Bronchial epithelial cell (primary cell): ENCODE measurements around the gene DDT. TPM values are rescaled to one million over a fixed set of nuclear protein-coding genes. Genes with fewer than 3 reads are reported as not detected.

ENCODE experiments used
- DNase-seq: peaks from one replicate; pipeline ENCODE4 v3.0.0-alpha.2; 2010; ENCODE audit warnings: low read depth
- FAIRE-seq: peaks from 2 replicates; lab custom pipeline; 2011; peaks lifted over from hg19 to GRCh38; lab: Jason Lieb, UNC
- H3K27me3 ChIP-seq: 2 replicates; pipeline ENCODE4 v1.5.1; 2011; ENCODE audit warnings: low read length; ENCODE audit not compliant: control insufficient read depth, insufficient read depth
- H3K36me3 ChIP-seq: 2 replicates; pipeline ENCODE4 v1.5.1; 2011; ENCODE audit warnings: low read length; ENCODE audit not compliant: control insufficient read depth, insufficient read depth
- H3K4me3 ChIP-seq: 2 replicates; pipeline ENCODE4 v1.5.1; 2011; ENCODE audit warnings: mild to moderate bottlenecking, low read depth, low read length, control low read depth
- total RNA-seq: library from RNA; depleted of rRNA; stranded (reverse); fragments of >200 nt; gene quantifications from 2 replicates; pipeline ENCODE4 v1.2.1, GENCODE V29; 2014
- TF ChIP-seq, protein P1 (sequence below): IDR thresholded peaks from 2 replicates; pipeline ENCODE4 v1.5.1; 2011; ENCODE audit warnings: mild to moderate bottlenecking, moderate library complexity, low read length, control low read depth, inconsistent platforms; ENCODE audit not compliant: insufficient read depth, severe bottlenecking

DDT gene
- total RNA-seq, 1 donor from 2014 or later, result 41.1 TPM

DNA sequence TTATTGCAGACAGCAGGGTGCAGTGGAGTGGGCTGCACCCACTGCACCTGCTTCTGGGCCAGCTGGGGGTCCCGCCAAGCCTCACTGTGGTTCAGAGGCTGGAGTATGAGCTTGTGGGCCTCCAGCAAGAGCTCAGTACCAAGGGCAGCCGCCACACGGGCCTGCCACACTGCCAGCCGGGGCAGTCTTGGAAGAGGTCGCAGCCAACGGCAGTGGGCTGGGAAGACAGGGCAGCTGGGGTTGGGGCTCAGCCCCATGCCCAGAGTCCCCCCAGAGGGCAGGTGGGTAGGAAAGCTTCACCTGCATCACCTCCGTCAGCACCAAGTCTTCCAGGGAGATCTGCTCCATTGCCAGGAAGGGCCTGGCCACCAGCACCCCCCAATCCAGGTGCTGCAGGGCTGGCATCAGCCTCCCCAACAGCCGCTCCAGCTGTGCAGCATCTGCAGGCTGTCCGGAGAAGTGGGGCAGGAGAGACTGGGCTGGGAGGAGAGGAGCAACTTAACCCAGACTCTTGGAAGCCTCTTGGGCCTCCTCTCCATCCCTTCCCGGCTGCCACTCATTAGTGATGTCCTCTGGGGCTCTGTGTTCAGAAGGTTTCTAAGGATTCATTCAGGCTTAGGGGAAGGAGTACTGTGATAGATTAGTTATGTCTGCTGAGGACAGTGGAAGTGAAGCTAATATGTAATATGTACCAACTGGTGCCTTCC, 32.1 kb upstream of the DDT start:
- no peak for FAIRE-seq
- Histone ChIP-seq H3K4me3 (no peak overlapping the region), H3K36me3 (no peaks in the 10 kb centered on the region), H3K27me3 (peaks cover 2% of the 10 kb centered on the region)
- DNase-seq, result no peak
- TF ChIP-seq, protein P1, sequence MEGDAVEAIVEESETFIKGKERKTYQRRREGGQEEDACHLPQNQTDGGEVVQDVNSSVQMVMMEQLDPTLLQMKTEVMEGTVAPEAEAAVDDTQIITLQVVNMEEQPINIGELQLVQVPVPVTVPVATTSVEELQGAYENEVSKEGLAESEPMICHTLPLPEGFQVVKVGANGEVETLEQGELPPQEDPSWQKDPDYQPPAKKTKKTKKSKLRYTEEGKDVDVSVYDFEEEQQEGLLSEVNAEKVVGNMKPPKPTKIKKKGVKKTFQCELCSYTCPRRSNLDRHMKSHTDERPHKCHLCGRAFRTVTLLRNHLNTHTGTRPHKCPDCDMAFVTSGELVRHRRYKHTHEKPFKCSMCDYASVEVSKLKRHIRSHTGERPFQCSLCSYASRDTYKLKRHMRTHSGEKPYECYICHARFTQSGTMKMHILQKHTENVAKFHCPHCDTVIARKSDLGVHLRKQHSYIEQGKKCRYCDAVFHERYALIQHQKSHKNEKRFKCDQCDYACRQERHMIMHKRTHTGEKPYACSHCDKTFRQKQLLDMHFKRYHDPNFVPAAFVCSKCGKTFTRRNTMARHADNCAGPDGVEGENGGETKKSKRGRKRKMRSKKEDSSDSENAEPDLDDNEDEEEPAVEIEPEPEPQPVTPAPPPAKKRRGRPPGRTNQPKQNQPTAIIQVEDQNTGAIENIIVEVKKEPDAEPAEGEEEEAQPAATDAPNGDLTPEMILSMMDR, result no peak

- no peak for DNase-seq
- TF ChIP-seq, protein P1, result no peak
- no peaks in the 10 kb centered on the region for H3K36me3 ChIP-seq
- no peak within 1 kb of the TSS for H3K4me3 ChIP-seq
- H3K27me3 ChIP-seq, result peaks cover 2% of the 10 kb centered on the region
- no peak for FAIRE-seq
These were observed 31.0 kb upstream of the DDT start, which contains the start of gene GSTT4 for GRCh38 chr22:24005201-24005600. GSTT4 (minus strand) TSS chr22:24005453; CDS start chr22:24005356, 97 bp downstream.

- no peaks in the 10 kb centered on the region for H3K36me3 ChIP-seq
- FAIRE-seq (no peak), DNase-seq (no peak)
- H3K4me3 ChIP-seq, result no peak overlapping the region
- TF ChIP-seq, protein P1, result no peak
- H3K27me3 ChIP-seq, result peaks cover 2% of the 10 kb centered on the region
These were observed 29.6 kb upstream of the DDT start for GRCh38 chr22:24003887-24004286.

GRCh38 chr22:24002851-24003250, 28.6 kb upstream of the DDT start:
- H3K36me3 ChIP-seq, result no peaks in the 10 kb centered on the region
- TF ChIP-seq, protein P1, result no peak
- peaks cover 2% of the 10 kb centered on the region for H3K27me3 ChIP-seq
- no peak overlapping the region for H3K4me3 ChIP-seq
- DNase-seq (no peak), FAIRE-seq (no peak)

DNA sequence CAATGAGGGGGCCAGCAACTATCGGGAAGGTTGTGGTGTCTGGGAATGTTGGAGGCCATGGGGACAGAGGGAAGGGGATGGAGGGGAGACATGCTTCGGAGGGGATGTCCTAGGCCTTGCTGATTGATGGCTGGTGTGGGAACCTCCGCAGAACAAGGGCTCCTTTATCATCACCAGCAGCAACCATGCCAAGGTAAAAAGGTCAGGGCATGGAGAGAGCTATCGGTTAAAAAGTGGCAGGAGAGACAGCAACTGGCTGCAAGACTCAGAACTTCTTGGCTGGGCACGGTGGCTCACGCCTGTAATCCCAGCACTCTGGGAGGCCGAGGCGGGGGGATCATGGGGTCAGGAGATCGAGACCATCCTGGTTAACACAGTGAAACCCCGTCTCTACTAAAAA, 28.0 kb upstream of the DDT start:
- TF ChIP-seq, protein P1, result no peak
- H3K4me3 ChIP-seq, result no peak overlapping the region
- H3K27me3 ChIP-seq, result peaks cover 2% of the 10 kb centered on the region
- no peaks in the 10 kb centered on the region for H3K36me3 ChIP-seq
- FAIRE-seq (no peak), DNase-seq (no peak)
